Measurements from ENCODE around the gene NHSL2.

- TF ChIP-seq CTCF (IDR thresholded peaks at IDR 0.05; ENCODE audit: insufficient read depth, low read depth, low read length) = no peak
- TF ChIP-seq EZH2 (IDR thresholded peaks at IDR 0.05; ENCODE audit: insufficient read depth, low read length) = no peak
These were observed 196.7 kb downstream of the NHSL2 start for GRCh38 chrX:72107320-72107719.
